GM21526 (cell line): Measurements from ENCODE around the gene GABBR2.

ENCODE experiments used
- ATAC-seq: cut with Tn5 transposase; IDR thresholded peaks from one replicate; pipeline ENCODE4 v1.9.1; 2021; ENCODE audit warnings: moderate library complexity; ENCODE audit not compliant: unreplicated experiment, low FRiP score

Gene GABBR2

GRCh38 chr9:98455256-98456155, 253.2 kb downstream of the GABBR2 start:
- ATAC-seq, result no peak

- no peak for ATAC-seq
Observed at GRCh38 chr9:98453589-98454311, 255.0 kb downstream of the GABBR2 start.

- no peak for ATAC-seq
Observed at GRCh38 chr9:98451576-98451975, 257.2 kb downstream of the GABBR2 start.

- no peak for ATAC-seq
Observed at GRCh38 chr9:98450496-98450895, 258.2 kb downstream of the GABBR2 start.

- no peak for ATAC-seq
Observed at GRCh38 chr9:98449871-98450270, 258.9 kb downstream of the GABBR2 start.

GRCh38 chr9:98445576-98445975, 263.2 kb downstream of the GABBR2 start:
- ATAC-seq, result no peak

- no peak for ATAC-seq
Observed at GRCh38 chr9:98444601-98445000, 264.1 kb downstream of the GABBR2 start.

- no peak for ATAC-seq
Observed at GRCh38 chr9:98442541-98442940, 266.2 kb downstream of the GABBR2 start.

- no peak for ATAC-seq
Observed at GRCh38 chr9:98442114-98442513, 266.6 kb downstream of the GABBR2 start.

- no peak for ATAC-seq
Observed at GRCh38 chr9:98438666-98439065, 270.1 kb downstream of the GABBR2 start.

- no peak for ATAC-seq
Observed at GRCh38 chr9:98437458-98438034, 271.2 kb downstream of the GABBR2 start.

GRCh38 chr9:98432960-98433359, 275.8 kb downstream of the GABBR2 start:
- no peak for ATAC-seq

GRCh38 chr9:98432134-98432533, 276.6 kb downstream of the GABBR2 start:
- no peak for ATAC-seq

GRCh38 chr9:98430535-98431292, 278.0 kb downstream of the GABBR2 start:
- no peak for ATAC-seq

- ATAC-seq, result no peak
Observed at GRCh38 chr9:98429613-98430012, 279.1 kb downstream of the GABBR2 start.

GRCh38 chr9:98428454-98428853, 280.3 kb downstream of the GABBR2 start:
- ATAC-seq, result no peak

GRCh38 chr9:98427491-98427890, 281.2 kb downstream of the GABBR2 start:
- ATAC-seq, result no peak

- ATAC-seq, result no peak
Observed at GRCh38 chr9:98425079-98425478, 283.7 kb downstream of the GABBR2 start.

- no peak for ATAC-seq
Observed at GRCh38 chr9:98419260-98419603, 289.5 kb downstream of the GABBR2 start.

GRCh38 chr9:98418578-98419259, 290.0 kb downstream of the GABBR2 start:
- no peak for ATAC-seq
